Tibial artery (tissue), 4 donors: ENCODE measurements around the gene WNT4.

ENCODE experiments used
- DNase-seq, 2 donors: peaks; one replicate each; pipeline ENCODE4 v3.0.0-alpha.2; 2019
- H3K27ac ChIP-seq, 2 donors: fragments of 200-600 bp; sonication (generic) in 1 of 2; 1 replicate in 1 of 2; 2 replicates in 1 of 2; pipeline ENCODE4 v1.5.1; 2018 to 2019; ENCODE audit warnings: mild to moderate bottlenecking in 1 of 2
- H3K27me3 ChIP-seq, 2 donors: fragments of 200-600 bp; sonication (generic) in 1 of 2; one replicate each; pipeline versions ENCODE4 v1.5.1 to v1.6.0; 2016 to 2019
- H3K36me3 ChIP-seq, 3 donors: fragments of 200-600 bp; sonication (generic) in 2 of 3; one replicate each; pipeline ENCODE4 v1.5.1; 2016 to 2019; ENCODE audit warnings: mild to moderate bottlenecking in 2 of 3
- H3K4me1 ChIP-seq, 4 donors: fragments of 200-600 bp; sonication (generic) in 2 of 4; 1 replicate in 3 of 4; 2 replicates in 1 of 4; pipeline ENCODE4 v1.5.1; 2016 to 2019
- H3K4me3 ChIP-seq, 2 donors: fragments of 200-600 bp; sonication (generic) in 1 of 2; 1 replicate in 1 of 2; 2 replicates in 1 of 2; pipeline ENCODE4 v1.5.1; 2018 to 2019; ENCODE audit warnings: mild to moderate bottlenecking in 2 of 2
- H3K9me3 ChIP-seq, 3 donors: fragments of 200-600 bp; sonication (generic) in 1 of 3; one replicate each; pipeline ENCODE4 v1.5.1; 2016 to 2019
- CTCF ChIP-seq, 2 experiments: fragments of 200-600 bp in 1 of 2; fragments of 450-650 bp in 1 of 2; IDR thresholded peaks; one replicate each; pipeline ENCODE4 v1.5.1; 2017 to 2019; ENCODE audit warnings: antibody characterized with exemption in 2 of 2, mild to moderate bottlenecking in 1 of 2, moderate library complexity in 1 of 2
- intact Hi-C: fragments of 100-400 bp; cut with DNase I; formaldehyde crosslinking; loops from one replicate; pipeline ENCODE4 v1.15.0; 2023; ENCODE audit warnings: low total_unique reads

The WNT4 gene

GRCh38 chr1:22163137-22163536, 20.2 kb upstream of the WNT4 start:
- DNase-seq: no peak
- no peaks in the 10 kb centered on the region for H3K9me3 ChIP-seq
- no peaks in the 10 kb centered on the region for H3K36me3 ChIP-seq
- H3K4me3 ChIP-seq: no peak overlapping the region
- no peak overlapping the region for H3K27ac ChIP-seq
- intact Hi-C loops: no loop called here
- no peak for TF ChIP-seq CTCF (IDR thresholded peaks at IDR 0.05)
- H3K4me1 ChIP-seq: no peaks in the 10 kb centered on the region
- peaks cover 0 to 6% of the 10 kb centered on the region in 2 donors for H3K27me3 ChIP-seq

GRCh38 chr1:22159891-22160290, 17.0 kb upstream of the WNT4 start:
- no peak for DNase-seq

GRCh38 chr1:22158654-22159053, 15.8 kb upstream of the WNT4 start:
- intact Hi-C loops: no loop called here
- H3K27me3 ChIP-seq: peaks cover 0 to 21% of the 10 kb centered on the region in 2 donors
- DNase-seq: no peak
- no peaks in the 10 kb centered on the region for H3K4me1 ChIP-seq
- no peak for TF ChIP-seq CTCF (IDR thresholded peaks at IDR 0.05)
- no peak overlapping the region for H3K27ac ChIP-seq
- no peaks in the 10 kb centered on the region for H3K36me3 ChIP-seq
- H3K4me3 ChIP-seq: no peak overlapping the region
- H3K9me3 ChIP-seq: no peaks in the 10 kb centered on the region

More at GRCh38 chr1:22159891-22160290, 17.0 kb upstream of the WNT4 start:
- TF ChIP-seq CTCF (IDR thresholded peaks at IDR 0.05): no peak
- Histone ChIP-seq H3K36me3 (no peaks in the 10 kb centered on the region), H3K27me3 (peaks cover 0 to 9% of the 10 kb centered on the region in 2 donors), H3K4me3 (no peak overlapping the region), H3K27ac (no peak overlapping the region), H3K4me1 (no peaks in the 10 kb centered on the region), H3K9me3 (no peaks in the 10 kb centered on the region)
- intact Hi-C loops: no loop called here

GRCh38 chr1:22157359-22157966, 14.6 kb upstream of the WNT4 start:
- intact Hi-C loops: no loop called here
- TF ChIP-seq CTCF (IDR thresholded peaks at IDR 0.05): no peak
- Histone ChIP-seq H3K4me3 (no peak overlapping the region), H3K36me3 (no peaks in the 10 kb centered on the region), H3K4me1 (no peaks in the 10 kb centered on the region), H3K27me3 (peaks cover 0 to 22% of the 10 kb centered on the region in 2 donors), H3K9me3 (no peaks in the 10 kb centered on the region), H3K27ac (no peak overlapping the region)
- DNase-seq: no peak

GRCh38 chr1:22155517-22155916, 12.6 kb upstream of the WNT4 start:
- Histone ChIP-seq H3K4me1 (no peaks in the 10 kb centered on the region), H3K27me3 (peaks cover 0 to 25% of the 10 kb centered on the region in 2 donors), H3K36me3 (no peaks in the 10 kb centered on the region), H3K27ac (no peak overlapping the region), H3K9me3 (no peaks in the 10 kb centered on the region), H3K4me3 (no peak overlapping the region)
- intact Hi-C loops: no loop called here
- no peak for DNase-seq
- TF ChIP-seq CTCF (IDR thresholded peaks at IDR 0.05): no peak

- no peak for DNase-seq
- no peak for TF ChIP-seq CTCF (IDR thresholded peaks at IDR 0.05)
- Histone ChIP-seq H3K36me3 (no peaks in the 10 kb centered on the region), H3K9me3 (no peaks in the 10 kb centered on the region), H3K4me3 (no peak overlapping the region), H3K27me3 (peaks cover 0 to 30% of the 10 kb centered on the region in 2 donors), H3K4me1 (no peaks in the 10 kb centered on the region), H3K27ac (no peak overlapping the region)
- intact Hi-C loops: no loop called here
These were observed 11.7 kb upstream of the WNT4 start for GRCh38 chr1:22154626-22155025.
